Mesenchymal stem cell (in vitro differentiated cells and primary cell): Measurements from ENCODE around the gene EEFSEC.
A peak's percentile ranks its signal among the peaks of the same experiment; 100 is the strongest.

ENCODE experiments used
- DNase-seq: peaks from one replicate; pipeline ENCODE4 v3.0.0-alpha.2; 2013
- H2AFZ ChIP-seq: one replicate; pipeline ENCODE4 v1.6.1; 2013; ENCODE audit warnings: low read depth, mild to moderate bottlenecking, control low read depth, inconsistent platforms, low read length, moderate library complexity
- H2AK5ac ChIP-seq: 2 replicates; pipeline ENCODE4 v1.6.1; 2013; ENCODE audit warnings: low read length, moderate library complexity, mild to moderate bottlenecking, inconsistent platforms; ENCODE audit not compliant: severe bottlenecking
- H2BK120ac ChIP-seq: one replicate; pipeline ENCODE4 v1.6.1; 2013; ENCODE audit warnings: low read depth, mild to moderate bottlenecking, inconsistent platforms, low read length, moderate library complexity
- H2BK12ac ChIP-seq, 2 experiments: one replicate each; pipeline ENCODE4 v1.6.1; 2013; ENCODE audit warnings: inconsistent platforms in 2 of 2, low read length in 2 of 2, mild to moderate bottlenecking in 2 of 2, moderate library complexity in 2 of 2, control low read depth in 1 of 2
- H2BK15ac ChIP-seq: one replicate; pipeline ENCODE4 v1.6.1; 2013; ENCODE audit warnings: mild to moderate bottlenecking, low read depth, inconsistent platforms; ENCODE audit not compliant: poor library complexity, severe bottlenecking
- H2BK5ac ChIP-seq: 2 replicates; pipeline ENCODE4 v1.6.1; 2013; ENCODE audit warnings: low read depth, mild to moderate bottlenecking, low read length, control low read depth, inconsistent platforms; ENCODE audit not compliant: poor library complexity, severe bottlenecking
- H3K14ac ChIP-seq, 2 experiments: one replicate each; pipeline ENCODE4 v1.6.1; 2013; ENCODE audit warnings: inconsistent platforms in 2 of 2, low read length in 2 of 2, control low read depth in 1 of 2, mild to moderate bottlenecking in 1 of 2, moderate library complexity in 1 of 2
- H3K18ac ChIP-seq, 2 experiments: one replicate each; pipeline ENCODE4 v1.6.1; 2013; ENCODE audit warnings: inconsistent platforms in 2 of 2, low read length in 2 of 2, control low read depth in 1 of 2, low read depth in 1 of 2, mild to moderate bottlenecking in 1 of 2
- H3K23ac ChIP-seq, 2 experiments: one replicate each; pipeline ENCODE4 v1.6.1; 2013; ENCODE audit warnings: inconsistent platforms in 2 of 2, low read length in 2 of 2, mild to moderate bottlenecking in 2 of 2, moderate library complexity in 2 of 2, control low read depth in 1 of 2
- H3K27ac ChIP-seq: 2 replicates; pipeline ENCODE4 v1.5.1; 2013; ENCODE audit warnings: mild to moderate bottlenecking, moderate library complexity, low read length, control low read depth, inconsistent platforms; ENCODE audit not compliant: poor library complexity, severe bottlenecking
- H3K27me3 ChIP-seq, 2 experiments: 2 replicates each; pipeline versions ENCODE4 v1.6.1 to v1.7.0; 2013; ENCODE audit warnings: low read length in 2 of 2, mild to moderate bottlenecking in 2 of 2, moderate library complexity in 2 of 2, control low read depth in 1 of 2, inconsistent platforms in 1 of 2; ENCODE audit not compliant: control insufficient read depth in 1 of 2, insufficient read depth in 1 of 2
- H3K36me3 ChIP-seq, 2 experiments: 2 replicates each; pipeline versions ENCODE4 v1.6.1 to v1.7.0; 2013; ENCODE audit warnings: low read length in 2 of 2, control low read depth in 1 of 2, inconsistent platforms in 1 of 2, low read depth in 1 of 2, mild to moderate bottlenecking in 1 of 2; ENCODE audit not compliant: insufficient read depth in 2 of 2, control insufficient read depth in 1 of 2
- H3K4ac ChIP-seq, 2 experiments: one replicate each; pipeline ENCODE4 v1.6.1; 2013; ENCODE audit warnings: inconsistent platforms in 2 of 2, low read length in 2 of 2, mild to moderate bottlenecking in 2 of 2, moderate library complexity in 2 of 2, control low read depth in 1 of 2, low read depth in 1 of 2
- H3K4me1 ChIP-seq: 2 replicates; pipeline ENCODE4 v1.6.1; 2013; ENCODE audit warnings: low read depth, low read length, control low read depth; ENCODE audit not compliant: control insufficient read depth, insufficient read depth
- H3K4me2 ChIP-seq: 2 replicates; pipeline ENCODE4 v1.6.1; 2013; ENCODE audit warnings: low read length, mild to moderate bottlenecking, inconsistent platforms; ENCODE audit not compliant: poor library complexity, severe bottlenecking
- H3K4me3 ChIP-seq, 2 experiments: 2 replicates each; pipeline versions ENCODE4 v1.5.1 to v1.7.0; 2013; ENCODE audit warnings: low read length in 2 of 2, mild to moderate bottlenecking in 2 of 2, control low read depth in 1 of 2, low read depth in 1 of 2; ENCODE audit not compliant: insufficient read depth in 1 of 2
- H3K79me1 ChIP-seq: replicated peaks from 2 replicates; pipeline ENCODE4 v1.6.1; 2013; ENCODE audit warnings: mild to moderate bottlenecking, control low read depth, low read length, inconsistent platforms; ENCODE audit not compliant: poor library complexity, severe bottlenecking
- H3K9ac ChIP-seq: 2 replicates; pipeline ENCODE4 v1.7.0; 2013; ENCODE audit warnings: mild to moderate bottlenecking, low read length, moderate library complexity
- H3K9me3 ChIP-seq: 2 replicates; pipeline ENCODE4 v1.7.0; 2013; ENCODE audit warnings: mild to moderate bottlenecking, low read length; ENCODE audit not compliant: control insufficient read depth
- H4K8ac ChIP-seq: one replicate; pipeline ENCODE4 v1.6.1; 2013; ENCODE audit warnings: inconsistent platforms, mild to moderate bottlenecking, low read length, moderate library complexity
- H4K91ac ChIP-seq: one replicate; pipeline ENCODE4 v1.6.1; 2013; ENCODE audit warnings: mild to moderate bottlenecking, low read length, inconsistent platforms
- WGBS: methylation state at CpG from one replicate; pipeline ENCODE4 v1.1.7; 2013; ENCODE audit warnings: mixed read lengths; 5-methylcytosine and 5-hydroxymethylcytosine counted together

EEFSEC gene

DNA sequence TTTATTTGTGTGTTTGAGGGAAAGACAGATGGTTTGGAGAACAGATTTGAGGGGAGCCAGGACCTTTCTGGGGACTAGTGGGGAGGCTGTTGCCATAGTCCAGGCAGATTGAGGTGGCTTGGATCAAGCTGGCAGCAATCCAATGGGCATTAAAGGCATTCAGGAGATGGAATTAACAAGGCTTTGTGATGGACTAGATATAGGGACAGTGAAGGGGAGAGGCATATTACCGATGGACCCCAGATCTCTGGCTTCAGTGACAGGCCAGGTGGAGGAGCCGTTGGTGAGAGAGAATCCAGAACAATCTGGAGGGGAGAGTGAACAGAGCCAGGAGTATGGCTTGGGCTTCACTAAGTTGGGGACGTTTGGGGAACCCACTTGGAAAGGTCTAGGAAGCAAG lies 124.8 kb downstream of the EEFSEC start:
- Histone ChIP-seq H3K9me3 (no peaks in the 10 kb centered on the region), H3K4ac (peak overlapping the region in 1 of 2 experiments; percentile 21), H3K4me1 (peaks cover 50% of the 10 kb centered on the region), H3K14ac (no peak overlapping the region), H3K23ac (no peak overlapping the region), H2BK5ac (no peak overlapping the region), H3K18ac (peak overlapping the region; percentile 11 to 33), H4K91ac (no peak overlapping the region), H3K36me3 (no peaks in the 10 kb centered on the region), H2AFZ (peak overlapping the region; percentile 8), H3K4me2 (no peak overlapping the region), H2AK5ac (no peak overlapping the region), H2BK15ac (peak overlapping the region; percentile 60), H3K27me3 (no peaks in the 10 kb centered on the region), H3K79me1 (no peaks in the 10 kb centered on the region), H3K4me3 (no peak overlapping the region), H3K9ac (peak overlapping the region; percentile 57), H4K8ac (no peak overlapping the region), H3K27ac (no peak overlapping the region), H2BK12ac (no peak overlapping the region), H2BK120ac (no peak overlapping the region)
- DNase-seq = no peak
- 89% methylated on average over 3 of the region's 3 CpGs for WGBS

DNA sequence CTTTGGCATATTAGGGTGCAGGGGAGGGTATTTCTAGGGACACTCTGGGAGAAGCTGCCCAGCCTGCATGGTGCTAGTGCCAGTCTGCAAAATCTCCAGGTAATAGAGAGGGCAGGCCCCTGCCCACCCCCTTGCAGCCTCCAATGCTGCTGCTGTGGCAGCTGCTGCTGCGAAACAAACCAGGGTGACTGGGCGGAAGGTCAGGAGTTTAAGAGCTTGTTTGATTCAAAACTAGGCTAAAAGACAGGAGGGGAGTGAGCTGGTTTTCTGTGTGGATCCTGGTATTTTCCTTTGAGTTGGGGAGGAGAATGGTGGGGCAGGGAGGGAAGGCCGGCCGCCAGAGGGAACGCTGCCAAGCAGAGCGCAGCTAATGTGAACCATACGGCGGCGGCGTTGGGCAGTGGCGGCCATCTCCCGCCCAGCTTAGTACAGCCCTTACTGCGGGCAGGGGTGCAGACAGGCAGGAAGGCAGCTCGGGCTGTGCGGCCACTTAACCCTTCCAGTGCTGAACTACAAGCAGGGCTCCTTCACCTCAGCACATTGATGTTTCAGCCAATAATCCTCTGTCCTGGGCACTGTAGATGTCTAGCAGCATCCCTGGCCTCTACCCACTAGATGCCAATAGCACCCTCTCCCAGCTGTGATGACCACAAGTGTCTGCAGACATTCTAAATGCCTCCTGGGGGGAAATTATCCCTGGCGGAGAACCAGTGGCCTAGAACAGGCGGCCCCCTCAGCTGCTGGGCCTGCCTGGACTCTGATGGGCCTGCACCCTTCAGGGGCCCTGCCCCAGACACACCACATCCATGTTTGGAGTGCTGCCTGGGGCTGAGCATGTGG lies 125.7 kb downstream of the EEFSEC start:
- Histone ChIP-seq H4K91ac (peak overlapping the region; percentile 14), H3K4me3 (peak overlapping the region in 1 of 2 experiments; percentile 47), H2BK5ac (no peak overlapping the region), H2AK5ac (no peak overlapping the region), H3K79me1 (no peaks in the 10 kb centered on the region), H3K4me2 (no peak overlapping the region), H2BK12ac (no peak overlapping the region), H3K23ac (no peak overlapping the region), H3K4me1 (peaks cover 49% of the 10 kb centered on the region), H3K9ac (peak overlapping the region; percentile 59), H3K36me3 (no peaks in the 10 kb centered on the region), H3K18ac (peak overlapping the region; percentile 38 to 86), H4K8ac (peak overlapping the region; percentile 40), H2BK15ac (no peak overlapping the region), H2AFZ (no peak overlapping the region), H3K4ac (peak overlapping the region; percentile 1 to 32), H2BK120ac (no peak overlapping the region), H3K27ac (no peak overlapping the region), H3K27me3 (no peaks in the 10 kb centered on the region), H3K9me3 (no peaks in the 10 kb centered on the region), H3K14ac (no peak overlapping the region)
- peak; percentile 71 for DNase-seq
- WGBS = 36% methylated on average over 17 of the region's 17 CpGs

DNA sequence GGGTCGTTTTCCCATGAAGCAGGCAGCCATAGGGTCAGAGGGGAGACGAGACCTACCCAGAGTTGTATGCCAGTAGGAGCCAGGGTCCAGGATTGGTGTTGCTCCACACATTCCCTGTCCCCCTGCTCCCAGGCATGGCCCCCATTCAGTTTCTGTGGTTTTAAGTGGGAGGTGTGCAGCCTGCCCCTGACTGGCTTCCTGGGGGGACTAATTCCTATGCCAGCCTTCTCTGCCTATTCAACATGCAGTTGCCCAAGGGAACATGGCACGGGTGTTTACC lies 126.3 kb downstream of the EEFSEC start:
- Histone ChIP-seq H4K91ac (peak overlapping the region; percentile 8), H3K9me3 (no peaks in the 10 kb centered on the region), H3K36me3 (no peaks in the 10 kb centered on the region), H2BK12ac (peak overlapping the region in 1 of 2 experiments; percentile 49), H3K4me1 (peaks cover 44% of the 10 kb centered on the region), H3K4ac (peak overlapping the region; percentile 1 to 32), H2AFZ (no peak overlapping the region), H3K14ac (no peak overlapping the region), H3K9ac (peak overlapping the region; percentile 59), H4K8ac (peak overlapping the region; percentile 8), H3K18ac (peak overlapping the region in 1 of 2 experiments; percentile 86), H3K27me3 (no peaks in the 10 kb centered on the region), H2BK5ac (no peak overlapping the region), H3K4me2 (no peak overlapping the region), H2BK120ac (no peak overlapping the region), H3K23ac (no peak overlapping the region), H3K4me3 (no peak overlapping the region), H3K27ac (no peak overlapping the region), H3K79me1 (no peaks in the 10 kb centered on the region), H2AK5ac (peak overlapping the region; percentile 20), H2BK15ac (no peak overlapping the region)
- no peak for DNase-seq
- 90% methylated on average over 3 of the region's 3 CpGs for WGBS

DNA sequence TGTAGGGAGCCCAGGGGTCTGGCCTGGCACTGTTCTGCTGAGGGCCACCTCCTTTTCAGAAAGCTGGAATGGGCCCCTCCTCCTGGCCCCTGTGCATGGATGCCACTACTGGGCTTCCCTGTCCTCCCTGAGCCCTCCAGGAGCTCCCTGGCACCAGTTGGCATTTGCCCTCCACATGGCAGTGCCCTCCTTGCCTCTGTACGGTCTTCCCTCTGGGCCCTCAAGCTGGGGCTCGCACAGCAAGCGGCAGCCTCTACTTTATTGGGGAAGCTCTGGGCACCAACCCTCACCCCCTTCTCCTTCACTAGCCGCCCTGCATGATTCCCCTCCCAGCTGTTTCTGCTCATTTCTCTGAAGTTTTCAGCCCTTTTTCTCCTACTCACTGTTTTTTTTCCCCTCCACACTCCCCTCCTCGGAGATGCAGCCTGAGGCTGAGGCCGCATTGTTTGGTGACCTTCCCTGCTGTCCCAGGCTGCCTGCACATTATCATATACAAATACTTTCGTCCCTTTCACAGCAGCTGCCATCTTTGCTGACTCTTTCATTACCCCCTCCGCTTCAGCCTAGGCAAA lies 127.3 kb downstream of the EEFSEC start:
- no peak overlapping the region for H2BK15ac ChIP-seq
- no peak overlapping the region for H3K18ac ChIP-seq
- no peak for DNase-seq
- H3K4ac ChIP-seq = peak overlapping the region in 1 of 2 experiments; percentile 21
- no peak overlapping the region for H3K27ac ChIP-seq
- H3K27me3 ChIP-seq = no peaks in the 10 kb centered on the region
- H3K79me1 ChIP-seq = no peaks in the 10 kb centered on the region
- H3K9ac ChIP-seq = no peak overlapping the region
- H2BK5ac ChIP-seq = no peak overlapping the region
- H4K91ac ChIP-seq = no peak overlapping the region
- H3K23ac ChIP-seq = no peak overlapping the region
- H3K4me3 ChIP-seq = no peak overlapping the region
- H3K14ac ChIP-seq = peak overlapping the region in 1 of 2 experiments; percentile 11
- no peak overlapping the region for H2AK5ac ChIP-seq
- H2BK12ac ChIP-seq = peak overlapping the region in 1 of 2 experiments; percentile 47
- no peaks in the 10 kb centered on the region for H3K9me3 ChIP-seq
- no peaks in the 10 kb centered on the region for H3K36me3 ChIP-seq
- no peak overlapping the region for H4K8ac ChIP-seq
- WGBS = 67% methylated on average over 8 of the region's 8 CpGs
- H3K4me1 ChIP-seq = peaks cover 34% of the 10 kb centered on the region
- no peak overlapping the region for H3K4me2 ChIP-seq
- no peak overlapping the region for H2AFZ ChIP-seq
- H2BK120ac ChIP-seq = no peak overlapping the region
